Panc1 (cell line): ENCODE results near the gene NTRK2. TPM values are rescaled to one million over a fixed set of nuclear protein-coding genes. Genes with fewer than 3 reads are reported as not detected.

Experiments used
- ATAC-seq: fragments of 200-7000 bp; cut with Tn5 transposase; 2 replicates; pipeline ENCODE4 v1.9.1; 2020; ENCODE audit warnings: mild to moderate bottlenecking, moderate library complexity
- BruUV-seq: library from RNA; stranded (reverse); fragments of 400-500 nt; replicated peaks from 2 replicates; lab custom pipeline; 2021; lab: Mats Ljungman, UMichigan
- CTCF ChIA-PET: fragments of 300-600 bp; sonication (Branson Sonifier 250); formaldehyde crosslinking; loops from one replicate; lab custom pipeline; 2022; ENCODE audit warnings: antibody characterized with exemption; lab: Charles Lee
- POLR2A ChIA-PET: fragments of 300-600 bp; sonication (Branson Sonifier 250); formaldehyde crosslinking; loops from one replicate; lab custom pipeline; 2022; ENCODE audit warnings: antibody characterized with exemption; lab: Charles Lee
- DNase-seq: peaks from one replicate; pipeline ENCODE4 v3.0.0-alpha.2; 2010; ENCODE audit warnings: low read depth, low spot score
- H3K27ac ChIP-seq: 2 replicates; pipeline ENCODE4 v1.5.1; 2011; ENCODE audit warnings: mild to moderate bottlenecking, low read length, inconsistent platforms
- H3K27me3 ChIP-seq: fragments of 200-500 bp; sonication (Bioruptor generic); 2 replicates; pipeline ENCODE4 v1.6.0; 2014; ENCODE audit warnings: low read length, inconsistent platforms; ENCODE audit not compliant: control insufficient read depth, insufficient read depth
- H3K36me3 ChIP-seq: fragments of 200-500 bp; sonication (Bioruptor generic); 2 replicates; pipeline ENCODE4 v1.5.1; 2014; ENCODE audit warnings: inconsistent platforms, mild to moderate bottlenecking, low read length, moderate library complexity; ENCODE audit not compliant: control insufficient read depth, insufficient read depth
- H3K4me1 ChIP-seq: 2 replicates; pipeline ENCODE4 v1.5.1; 2011; ENCODE audit warnings: inconsistent platforms, mild to moderate bottlenecking, low read length, moderate library complexity; ENCODE audit not compliant: control insufficient read depth, insufficient read depth
- H3K4me3 ChIP-seq, 2 experiments: 2 replicates each; pipeline ENCODE4 v1.5.1; 2011 to 2012; ENCODE audit warnings: low read depth in 2 of 2, low read length in 2 of 2, mild to moderate bottlenecking in 2 of 2, inconsistent platforms in 1 of 2, moderate library complexity in 1 of 2
- H3K9me3 ChIP-seq: fragments of 200-500 bp; sonication (Bioruptor generic); 2 replicates; pipeline ENCODE4 v1.5.1; 2014; ENCODE audit warnings: low read depth, mild to moderate bottlenecking, inconsistent platforms, low read length, moderate library complexity; ENCODE audit not compliant: control insufficient read depth, insufficient read depth
- POLR2AphosphoS5 ChIP-seq: IDR thresholded peaks from 2 replicates; pipeline ENCODE4 v1.6.1; 2012; ENCODE audit warnings: mild to moderate bottlenecking, low read depth, low read length, moderate library complexity
- SIN3A ChIP-seq: IDR thresholded peaks from 2 replicates; pipeline ENCODE4 v1.6.1; 2012; ENCODE audit warnings: low read depth, mild to moderate bottlenecking, low read length, moderate library complexity, borderline replicate concordance; ENCODE audit not compliant: insufficient read depth
- TCF7L2 ChIP-seq: IDR thresholded peaks from 2 replicates; pipeline ENCODE4 v1.6.1; 2011; ENCODE audit warnings: mild to moderate bottlenecking, low read depth, low read length, inconsistent platforms
- in situ Hi-C: cut with HindIII; loops from 2 replicates; pipeline ENCODE4 v1.10.0; 2016; ENCODE audit warnings: low sequenced_read_pairs, low pct_unique_long_range_greater_than_20kb
- intact Hi-C: fragments of 100-400 bp; cut with micrococcal nuclease; formaldehyde crosslinking; loops from one replicate; pipeline ENCODE4 v1.10.0; 2022; ENCODE audit not compliant: unreplicated experiment
- total RNA-seq: library from RNA; stranded (reverse); gene quantifications from one replicate; pipeline ENCODE4 v1.2.1, GENCODE V29; 2021; ENCODE audit not compliant: unreplicated experiment
- TF ChIP-seq, protein P1 (sequence below): fragments of 450-650 bp; IDR thresholded peaks from 2 replicates; pipeline ENCODE4 v1.5.1; 2017; ENCODE audit warnings: mild to moderate bottlenecking
- TF ChIP-seq, protein P2 (sequence below), 2 experiments: IDR thresholded peaks; 2 replicates each; pipeline ENCODE4 v1.6.1; 2011 to 2012; ENCODE audit warnings: low read depth in 2 of 2, control low read depth in 1 of 2, low read length in 1 of 2, mild to moderate bottlenecking in 1 of 2, moderate library complexity in 1 of 2; ENCODE audit not compliant: insufficient read depth in 1 of 2

Gene NTRK2
- total RNA-seq, 1 experiment from 2014 or later, result 0.23 TPM

DNA sequence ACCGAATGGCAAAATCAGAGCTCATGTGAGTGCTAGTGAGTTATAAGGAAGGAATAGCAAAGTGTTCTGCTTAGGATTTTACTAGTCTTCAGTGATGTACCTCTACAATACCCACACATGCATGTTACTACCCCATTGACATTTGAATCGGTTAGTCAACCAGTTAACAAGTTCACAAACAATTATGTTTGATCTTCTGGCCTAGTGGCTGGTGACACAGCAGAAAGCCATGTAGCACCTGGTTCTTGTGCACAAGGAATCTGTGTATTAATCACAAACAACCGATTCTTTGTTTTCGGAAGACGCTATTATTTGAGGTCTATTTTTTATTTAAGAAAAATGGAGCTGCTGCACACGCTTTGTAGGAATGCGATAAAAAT lies 41.9 kb downstream of the NTRK2 start:
- no peaks in the 10 kb centered on the region for H3K9me3 ChIP-seq
- TF ChIP-seq TCF7L2 (no peak), POLR2AphosphoS5 (no peak)
- in situ Hi-C loops, result no loop called here
- ChIA-PET POLR2A (interaction anchor here (0.6 kb wide), 1 partner anchor 13 kb away, joined by 5 read pairs; no protein-coding TSS in a partner anchor), CTCF (no interaction called here)
- peak; percentile 60 for ATAC-seq
- H3K27me3 ChIP-seq, result no peaks in the 10 kb centered on the region
- H3K4me1 ChIP-seq, result no peaks in the 10 kb centered on the region
- DNase-seq, result no peak
- intact Hi-C loops, result loop anchor here (10.0 kb wide), 1 partner anchor 57 kb away; no protein-coding TSS in a partner anchor
- H3K27ac ChIP-seq, result no peak overlapping the region
- H3K4me3 ChIP-seq, result no peak overlapping the region
- no peaks in the 10 kb centered on the region for H3K36me3 ChIP-seq
- no TSS peak for BruUV-seq

DNA sequence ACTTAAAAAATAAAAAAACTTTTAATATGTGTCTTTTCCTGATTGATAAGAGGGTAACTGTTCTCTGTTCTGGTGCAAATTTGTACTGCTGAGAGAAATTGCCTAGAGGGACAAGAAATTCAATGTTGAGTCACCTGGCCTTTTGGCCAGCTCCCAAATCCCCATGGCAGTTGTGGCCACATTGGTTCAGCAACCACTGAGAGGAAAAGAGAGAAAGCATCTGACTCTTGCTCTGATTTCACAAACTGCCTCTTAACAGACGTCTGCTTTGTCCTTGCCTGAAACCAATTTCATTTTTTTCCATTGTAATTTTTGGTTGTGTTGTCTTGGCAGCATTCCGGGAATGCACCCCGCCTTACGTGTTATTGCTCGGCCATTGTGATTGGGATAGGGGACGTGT lies 42.4 kb downstream of the NTRK2 start:
- intact Hi-C loops (loop anchor here (10.0 kb wide), 1 partner anchor 57 kb away; no protein-coding TSS in a partner anchor), in situ Hi-C loops (no loop called here)
- no peaks in the 10 kb centered on the region for H3K4me1 ChIP-seq
- TF ChIP-seq SIN3A, result no peak
- TF ChIP-seq, protein P1, sequence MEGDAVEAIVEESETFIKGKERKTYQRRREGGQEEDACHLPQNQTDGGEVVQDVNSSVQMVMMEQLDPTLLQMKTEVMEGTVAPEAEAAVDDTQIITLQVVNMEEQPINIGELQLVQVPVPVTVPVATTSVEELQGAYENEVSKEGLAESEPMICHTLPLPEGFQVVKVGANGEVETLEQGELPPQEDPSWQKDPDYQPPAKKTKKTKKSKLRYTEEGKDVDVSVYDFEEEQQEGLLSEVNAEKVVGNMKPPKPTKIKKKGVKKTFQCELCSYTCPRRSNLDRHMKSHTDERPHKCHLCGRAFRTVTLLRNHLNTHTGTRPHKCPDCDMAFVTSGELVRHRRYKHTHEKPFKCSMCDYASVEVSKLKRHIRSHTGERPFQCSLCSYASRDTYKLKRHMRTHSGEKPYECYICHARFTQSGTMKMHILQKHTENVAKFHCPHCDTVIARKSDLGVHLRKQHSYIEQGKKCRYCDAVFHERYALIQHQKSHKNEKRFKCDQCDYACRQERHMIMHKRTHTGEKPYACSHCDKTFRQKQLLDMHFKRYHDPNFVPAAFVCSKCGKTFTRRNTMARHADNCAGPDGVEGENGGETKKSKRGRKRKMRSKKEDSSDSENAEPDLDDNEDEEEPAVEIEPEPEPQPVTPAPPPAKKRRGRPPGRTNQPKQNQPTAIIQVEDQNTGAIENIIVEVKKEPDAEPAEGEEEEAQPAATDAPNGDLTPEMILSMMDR, result no peak
- TF ChIP-seq, protein P2, sequence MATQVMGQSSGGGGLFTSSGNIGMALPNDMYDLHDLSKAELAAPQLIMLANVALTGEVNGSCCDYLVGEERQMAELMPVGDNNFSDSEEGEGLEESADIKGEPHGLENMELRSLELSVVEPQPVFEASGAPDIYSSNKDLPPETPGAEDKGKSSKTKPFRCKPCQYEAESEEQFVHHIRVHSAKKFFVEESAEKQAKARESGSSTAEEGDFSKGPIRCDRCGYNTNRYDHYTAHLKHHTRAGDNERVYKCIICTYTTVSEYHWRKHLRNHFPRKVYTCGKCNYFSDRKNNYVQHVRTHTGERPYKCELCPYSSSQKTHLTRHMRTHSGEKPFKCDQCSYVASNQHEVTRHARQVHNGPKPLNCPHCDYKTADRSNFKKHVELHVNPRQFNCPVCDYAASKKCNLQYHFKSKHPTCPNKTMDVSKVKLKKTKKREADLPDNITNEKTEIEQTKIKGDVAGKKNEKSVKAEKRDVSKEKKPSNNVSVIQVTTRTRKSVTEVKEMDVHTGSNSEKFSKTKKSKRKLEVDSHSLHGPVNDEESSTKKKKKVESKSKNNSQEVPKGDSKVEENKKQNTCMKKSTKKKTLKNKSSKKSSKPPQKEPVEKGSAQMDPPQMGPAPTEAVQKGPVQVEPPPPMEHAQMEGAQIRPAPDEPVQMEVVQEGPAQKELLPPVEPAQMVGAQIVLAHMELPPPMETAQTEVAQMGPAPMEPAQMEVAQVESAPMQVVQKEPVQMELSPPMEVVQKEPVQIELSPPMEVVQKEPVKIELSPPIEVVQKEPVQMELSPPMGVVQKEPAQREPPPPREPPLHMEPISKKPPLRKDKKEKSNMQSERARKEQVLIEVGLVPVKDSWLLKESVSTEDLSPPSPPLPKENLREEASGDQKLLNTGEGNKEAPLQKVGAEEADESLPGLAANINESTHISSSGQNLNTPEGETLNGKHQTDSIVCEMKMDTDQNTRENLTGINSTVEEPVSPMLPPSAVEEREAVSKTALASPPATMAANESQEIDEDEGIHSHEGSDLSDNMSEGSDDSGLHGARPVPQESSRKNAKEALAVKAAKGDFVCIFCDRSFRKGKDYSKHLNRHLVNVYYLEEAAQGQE (IDR thresholded peaks at IDR 0.05; ENCODE audit: insufficient read depth in 1 of 2, low read depth in 2 of 2, low read length in 1 of 2), result no peak
- no peak for TF ChIP-seq POLR2AphosphoS5
- TF ChIP-seq TCF7L2, result no peak
- no peaks in the 10 kb centered on the region for H3K27me3 ChIP-seq
- BruUV-seq, result no TSS peak
- H3K4me3 ChIP-seq, result no peak overlapping the region
- ATAC-seq (0 out of 2 replicates have a peak, but pooled peaks have one; percentile 42), DNase-seq (no peak)
- POLR2A ChIA-PET, result no interaction called here
- no peaks in the 10 kb centered on the region for H3K9me3 ChIP-seq
- H3K27ac ChIP-seq, result no peak overlapping the region
- CTCF ChIA-PET, result no interaction called here
- no peaks in the 10 kb centered on the region for H3K36me3 ChIP-seq

DNA sequence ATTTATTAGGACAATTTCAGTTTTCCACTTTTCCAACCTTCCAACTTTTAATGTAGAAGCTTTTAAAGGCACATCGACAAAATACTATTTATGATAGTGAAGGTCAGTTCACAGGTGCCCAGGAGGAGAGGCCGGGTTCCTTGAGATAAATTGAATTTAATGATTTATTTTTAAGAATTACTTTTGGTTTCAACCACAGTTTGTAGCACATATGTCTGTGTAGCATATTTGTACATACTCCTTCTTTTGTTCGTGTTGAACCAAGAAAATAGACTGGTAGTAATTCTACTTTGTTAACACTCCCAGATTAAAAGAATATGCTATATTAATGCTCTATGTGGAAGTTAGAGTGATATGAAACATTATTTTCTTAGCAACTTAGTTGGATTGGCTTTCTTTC lies 46.7 kb downstream of the NTRK2 start:
- TF ChIP-seq SIN3A, result no peak
- TF ChIP-seq TCF7L2, result no peak
- TF ChIP-seq, protein P1, result no peak
- DNase-seq (no peak), ATAC-seq (no peak)
- no peaks in the 10 kb centered on the region for H3K27me3 ChIP-seq
- H3K4me3 ChIP-seq, result no peak overlapping the region
- CTCF ChIA-PET, result no interaction called here
- H3K4me1 ChIP-seq, result no peaks in the 10 kb centered on the region
- no TSS peak for BruUV-seq
- POLR2A ChIA-PET, result no interaction called here
- H3K36me3 ChIP-seq, result no peaks in the 10 kb centered on the region
- in situ Hi-C loops, result no loop called here
- no peaks in the 10 kb centered on the region for H3K9me3 ChIP-seq
- no peak overlapping the region for H3K27ac ChIP-seq
- intact Hi-C loops, result loop anchor here (10.0 kb wide), 1 partner anchor 61 kb away; no protein-coding TSS in a partner anchor
